GM18858 (cell line): Measurements from ENCODE around the gene CCDC33.
"Not testable (repeated sequence)": the region's sequence is repeated elsewhere in the genome, so short reads cannot be mapped to it uniquely, and the experiment has no call there.

ENCODE experiments used
- ATAC-seq: cut with Tn5 transposase; IDR thresholded peaks from one replicate; pipeline ENCODE4 v1.9.1; 2021; ENCODE audit not compliant: unreplicated experiment

The CCDC33 gene

DNA sequence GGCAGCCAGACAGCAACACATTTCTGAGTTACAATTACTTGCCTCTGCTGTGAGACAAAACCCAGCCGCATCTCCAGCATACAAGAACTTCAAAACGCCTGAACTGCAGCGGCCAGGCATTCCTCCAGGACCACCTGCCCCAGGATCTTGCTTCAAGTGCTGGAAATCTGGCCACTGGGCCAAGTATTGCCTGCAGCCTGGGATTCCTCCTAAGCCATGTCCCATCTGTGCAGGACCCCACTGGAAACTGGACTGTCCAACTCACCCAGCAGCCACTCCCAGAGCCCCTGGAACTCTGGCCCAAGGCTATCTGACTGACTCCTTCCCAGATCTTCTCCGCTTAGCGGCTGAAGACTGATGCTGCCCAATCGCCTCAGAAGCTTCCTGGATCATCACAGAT is 119.9 kb downstream of the CCDC33 start:
- ATAC-seq = not testable (repeated sequence)

DNA sequence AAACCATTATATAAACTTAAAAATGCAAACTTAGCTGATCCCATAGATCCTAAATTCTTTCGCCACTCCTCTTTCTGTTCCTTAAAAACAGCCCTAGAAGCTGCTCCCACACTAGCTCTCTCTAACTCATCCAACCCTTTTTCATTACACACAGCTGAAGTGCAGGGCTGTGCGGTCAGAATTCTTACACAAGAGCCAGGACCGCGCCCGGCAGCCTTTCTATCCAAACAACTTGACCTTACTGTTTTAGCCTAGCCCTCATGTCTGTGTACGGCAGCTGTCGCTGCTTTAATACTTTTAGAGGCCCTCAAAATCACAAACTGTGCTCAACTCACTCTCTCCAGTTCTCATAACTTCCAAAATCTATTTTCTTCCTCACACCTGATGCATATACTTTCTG is 121.4 kb downstream of the CCDC33 start:
- ATAC-seq = not testable (repeated sequence)

DNA sequence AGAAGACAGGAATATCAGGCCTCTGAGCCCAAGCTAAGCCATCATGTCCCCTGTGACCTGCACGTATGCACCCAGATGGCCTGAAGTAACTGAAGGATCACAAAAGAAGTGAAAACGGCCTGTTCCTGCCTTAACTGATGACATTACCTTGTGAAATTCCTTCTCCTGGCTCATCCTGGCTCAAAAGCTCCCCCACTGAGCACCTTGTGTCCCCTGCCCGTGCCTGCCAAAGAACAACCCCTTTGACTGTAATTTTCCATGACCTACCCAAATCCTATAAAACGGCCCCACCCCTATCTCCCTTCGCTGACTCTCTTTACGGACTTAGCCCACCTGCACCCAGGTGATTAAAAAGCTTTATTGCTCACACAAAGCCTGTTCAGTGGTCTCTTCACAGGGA is 123.2 kb downstream of the CCDC33 start:
- not testable (repeated sequence) for ATAC-seq

- not testable (repeated sequence) for ATAC-seq
Observed at GRCh38 chr15:74360855-74361254, 124.7 kb downstream of the CCDC33 start.

DNA sequence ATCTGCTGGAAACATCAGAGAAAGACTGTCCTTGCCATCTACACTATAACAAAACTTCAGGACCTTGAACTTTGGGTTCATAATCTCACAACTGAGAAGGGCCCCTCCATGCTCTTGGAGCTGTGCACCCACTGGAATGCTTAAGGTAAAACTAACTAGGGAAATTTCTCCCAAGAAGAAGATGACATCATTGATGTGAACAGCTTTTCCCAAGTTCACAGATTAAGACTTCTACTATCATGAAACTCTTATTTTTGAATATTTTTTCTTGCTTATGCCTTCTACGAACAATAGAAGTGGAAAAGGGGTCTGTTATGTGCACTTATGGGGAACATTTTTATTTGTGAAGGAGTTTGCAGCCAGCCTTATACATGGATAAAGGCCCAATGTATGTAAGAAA is 126.4 kb downstream of the CCDC33 start:
- ATAC-seq = no peak

DNA sequence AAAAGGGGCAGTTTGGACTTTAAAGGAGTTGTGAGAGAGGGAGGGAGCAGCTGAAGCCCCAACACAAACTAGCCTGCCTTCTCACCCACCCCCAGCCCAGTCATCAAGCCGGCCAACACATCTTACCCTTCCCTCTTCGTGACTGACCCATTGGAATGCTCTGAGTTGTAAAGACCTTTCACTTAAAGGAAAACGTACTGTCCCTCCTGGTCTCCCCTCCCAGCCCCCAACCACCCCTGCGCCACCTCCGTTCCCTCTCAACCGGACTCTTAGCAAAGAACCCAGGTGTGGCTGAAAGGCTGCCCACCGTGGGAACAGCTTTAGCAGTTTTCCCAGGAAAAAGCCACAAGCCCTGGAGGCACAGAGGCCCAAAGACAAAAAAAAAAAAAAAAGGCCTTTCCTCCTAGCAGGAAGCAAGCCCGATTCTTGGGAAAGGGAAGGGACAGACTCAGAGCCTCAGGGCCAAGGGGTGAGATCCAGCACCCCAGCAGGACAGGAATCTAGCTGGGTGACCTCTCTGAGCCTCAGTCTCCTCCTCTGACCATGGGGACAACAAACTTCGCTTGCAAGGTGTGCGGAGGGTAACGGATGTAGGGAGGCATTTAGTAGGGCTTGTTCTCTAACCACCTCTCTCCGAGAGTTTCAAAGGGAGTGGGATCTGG is 128.9 kb downstream of the CCDC33 start:
- ATAC-seq = no peak

DNA sequence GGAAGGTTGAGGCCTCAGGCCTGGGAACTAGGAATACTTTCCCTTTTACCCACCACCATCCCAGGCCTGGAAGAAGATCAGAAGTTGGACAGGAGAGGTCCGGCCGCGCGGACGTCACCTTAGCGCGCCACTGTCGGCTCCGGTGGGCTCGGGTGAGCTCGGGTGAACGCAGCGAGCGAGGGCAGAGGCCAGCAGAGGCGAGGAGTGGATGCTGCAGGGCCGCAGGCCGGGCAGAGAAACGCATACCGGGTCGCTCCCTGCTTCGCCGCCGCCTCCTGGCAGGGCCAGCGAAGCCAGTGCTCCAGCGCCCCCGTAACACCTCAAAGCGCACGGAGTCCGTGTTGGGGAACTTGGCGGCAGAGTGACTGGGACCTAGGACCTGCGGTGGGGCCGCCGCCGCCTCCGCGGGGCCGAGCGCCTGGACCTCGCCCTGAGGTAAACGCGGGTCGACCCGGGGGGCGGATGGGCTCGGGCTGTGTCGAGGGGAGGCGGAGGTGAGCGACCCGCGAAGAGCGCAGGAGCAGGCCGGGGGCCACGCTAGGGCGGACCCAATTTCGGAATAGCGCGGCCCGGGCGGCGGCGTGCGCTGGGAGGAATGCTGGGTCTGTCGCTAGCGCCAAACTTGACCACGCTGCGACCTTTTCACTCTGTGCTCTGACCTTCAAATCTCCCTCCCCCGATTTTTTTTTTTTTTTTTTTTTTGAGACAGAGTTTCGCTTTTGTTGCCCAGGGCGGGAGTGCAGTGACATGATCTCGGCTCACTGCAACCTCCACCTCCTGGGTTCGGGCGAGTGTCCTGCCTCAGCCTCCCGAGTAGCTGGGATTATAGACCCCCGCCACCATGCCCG is 129.7 kb downstream of the CCDC33 start:
- ATAC-seq = no peak

DNA sequence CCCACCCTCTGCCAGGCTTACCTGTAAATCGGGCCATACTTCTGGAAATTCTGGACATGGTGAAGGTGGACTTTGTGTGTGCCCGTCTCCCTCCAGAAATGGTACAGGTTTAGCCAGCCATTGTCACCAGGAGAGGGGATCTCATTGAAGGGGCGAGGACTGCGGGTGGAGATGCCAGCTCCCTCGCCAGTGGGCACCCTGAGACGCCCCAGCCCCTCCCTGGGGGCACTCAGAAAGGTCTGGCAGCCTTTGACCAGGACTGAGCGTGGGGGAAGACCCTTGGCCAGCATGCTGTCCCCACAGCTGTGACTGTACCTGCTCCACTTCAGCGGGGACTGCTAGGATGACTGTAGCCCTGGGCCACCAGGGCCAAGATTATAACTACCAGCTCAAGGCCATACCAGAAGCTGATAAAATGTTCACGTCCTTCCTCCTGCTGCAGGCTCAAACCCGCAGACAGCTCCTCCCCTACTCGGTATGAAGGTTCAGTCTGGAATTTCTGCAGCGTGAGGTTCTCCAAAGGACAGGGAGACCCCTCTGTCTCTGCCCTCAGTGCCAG is 131.2 kb downstream of the CCDC33 start, which contains the start of gene CYP11A1:
CYP11A1 (minus strand) TSS at position 351 of the 559 bp plus-strand sequence; CDS start at position 290, 61 bp downstream.
- ATAC-seq = no peak

DNA sequence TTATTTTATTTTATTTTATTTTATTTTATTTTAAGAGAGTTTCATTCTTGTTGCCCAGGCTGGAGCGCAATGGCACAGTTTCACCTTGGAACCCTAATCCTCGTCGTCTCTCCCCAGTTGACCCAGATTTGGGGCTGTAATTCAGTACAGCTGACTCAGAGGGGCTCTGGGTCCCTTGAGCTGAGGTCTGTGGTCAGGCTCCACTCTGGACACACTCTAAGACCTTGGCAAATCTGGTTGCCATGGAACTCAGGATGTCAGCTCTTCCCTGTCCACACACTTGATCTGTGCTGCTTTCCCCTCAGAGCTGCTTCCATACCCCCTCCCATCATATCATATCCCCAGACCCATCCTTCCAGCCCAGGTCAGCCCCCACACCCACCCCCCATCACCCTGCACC is 132.0 kb downstream of the CCDC33 start:
- no peak for ATAC-seq

GRCh38 chr15:74369084-74369745 is 133.1 kb downstream of the CCDC33 start:
- ATAC-seq = no peak

DNA sequence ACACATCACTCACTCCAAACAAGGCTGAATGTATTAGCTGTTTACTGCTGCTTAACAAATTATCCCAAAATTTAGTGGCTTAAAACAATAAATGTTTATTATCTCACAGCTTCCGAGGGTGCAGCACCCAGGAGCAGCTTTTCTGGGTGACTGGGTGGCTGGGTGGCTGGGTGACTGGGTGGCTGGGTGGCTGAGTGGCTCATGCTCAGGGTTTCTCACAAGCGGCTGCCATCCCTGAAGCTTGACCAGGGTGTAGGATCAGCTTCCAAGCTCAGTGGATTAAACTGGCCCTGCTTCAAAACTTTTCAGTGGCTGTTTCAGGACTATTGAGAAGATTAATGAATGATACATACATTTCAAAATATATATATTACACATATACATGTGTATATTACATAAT is 133.6 kb downstream of the CCDC33 start:
- no peak for ATAC-seq

GRCh38 chr15:74370471-74370870 is 134.3 kb downstream of the CCDC33 start:
- ATAC-seq = no peak

GRCh38 chr15:74373056-74373650 is 137.0 kb downstream of the CCDC33 start:
- no peak for ATAC-seq

DNA sequence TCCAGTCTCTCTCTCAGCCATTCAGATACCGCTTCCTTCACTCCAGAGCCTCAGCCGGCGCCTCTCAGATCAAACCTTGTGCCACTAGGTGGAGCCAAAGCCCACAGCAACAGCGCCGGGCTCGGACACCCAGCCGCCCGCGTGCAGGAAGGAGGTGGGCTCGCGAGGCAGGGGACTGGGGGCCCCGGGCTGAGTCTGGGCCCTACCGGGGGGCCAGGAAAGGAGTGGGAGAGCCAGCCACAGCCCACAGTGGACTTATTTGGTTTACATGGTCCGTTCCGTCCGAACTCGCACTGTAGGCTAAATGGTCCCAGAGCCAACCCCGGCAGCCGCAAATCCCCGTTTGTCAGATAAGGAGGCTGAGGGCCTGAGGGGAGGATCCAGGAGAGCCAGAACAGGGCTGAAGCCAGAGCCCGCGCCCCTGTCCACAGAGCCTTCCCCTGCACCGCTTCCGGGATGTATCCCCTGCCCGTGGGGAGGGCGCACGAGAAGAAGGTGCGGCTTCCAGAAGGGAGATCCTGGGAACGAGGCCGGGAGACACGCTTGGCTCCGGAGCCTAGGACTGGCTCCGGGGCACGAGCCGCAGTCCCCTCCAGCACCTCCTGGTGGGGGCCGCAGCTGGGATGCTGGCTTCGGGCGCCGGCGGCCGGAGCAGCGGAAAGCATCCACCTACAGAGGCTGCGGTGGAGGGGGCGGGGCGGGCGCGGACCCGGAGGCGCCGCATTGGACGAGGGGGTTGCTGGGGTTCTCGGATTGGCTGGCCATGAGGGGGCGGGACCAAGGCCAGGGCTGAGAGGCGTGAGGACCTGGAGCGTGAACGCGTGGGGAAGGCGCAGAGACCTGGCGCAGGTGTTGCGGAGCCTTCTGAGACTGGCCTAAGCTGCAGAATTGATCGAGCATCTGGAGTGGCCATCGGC is 137.9 kb downstream of the CCDC33 start:
- ATAC-seq = peak; percentile 45

DNA sequence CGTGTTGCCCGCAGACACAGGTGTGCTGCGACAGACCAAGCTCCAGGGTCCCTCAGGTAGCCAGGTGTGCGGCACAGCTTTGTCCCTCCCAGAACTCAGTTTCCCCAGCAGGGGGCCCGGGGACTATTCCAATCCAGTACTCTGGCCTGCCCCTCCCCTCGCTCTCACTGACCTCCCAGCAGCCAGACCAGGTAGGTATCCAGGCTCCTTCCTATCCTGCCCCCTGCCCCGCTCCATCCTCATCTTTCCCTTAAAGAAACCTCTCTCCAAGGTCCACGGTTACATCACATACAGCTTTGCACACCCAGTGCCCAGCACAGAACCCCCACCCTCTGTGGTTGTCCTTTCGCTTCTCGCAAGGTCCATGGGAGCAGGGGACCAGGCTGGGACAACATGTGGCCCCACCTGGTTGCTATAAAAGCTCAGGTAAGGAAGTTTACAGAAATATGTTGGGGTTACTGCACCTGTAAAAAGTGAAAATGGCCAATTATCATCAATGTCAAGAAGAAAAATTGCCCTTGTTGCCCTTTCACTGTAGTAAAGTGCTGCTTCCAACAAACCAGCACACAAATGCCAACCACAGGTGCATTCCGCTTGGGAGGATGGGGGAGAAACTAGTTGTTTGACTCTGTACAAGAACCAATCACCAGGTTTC is 138.6 kb downstream of the CCDC33 start:
- no peak for ATAC-seq

GRCh38 chr15:74375303-74375693 is 139.2 kb downstream of the CCDC33 start:
- no peak for ATAC-seq

- ATAC-seq = no peak
Observed at GRCh38 chr15:74376226-74376625, 140.1 kb downstream of the CCDC33 start.

DNA sequence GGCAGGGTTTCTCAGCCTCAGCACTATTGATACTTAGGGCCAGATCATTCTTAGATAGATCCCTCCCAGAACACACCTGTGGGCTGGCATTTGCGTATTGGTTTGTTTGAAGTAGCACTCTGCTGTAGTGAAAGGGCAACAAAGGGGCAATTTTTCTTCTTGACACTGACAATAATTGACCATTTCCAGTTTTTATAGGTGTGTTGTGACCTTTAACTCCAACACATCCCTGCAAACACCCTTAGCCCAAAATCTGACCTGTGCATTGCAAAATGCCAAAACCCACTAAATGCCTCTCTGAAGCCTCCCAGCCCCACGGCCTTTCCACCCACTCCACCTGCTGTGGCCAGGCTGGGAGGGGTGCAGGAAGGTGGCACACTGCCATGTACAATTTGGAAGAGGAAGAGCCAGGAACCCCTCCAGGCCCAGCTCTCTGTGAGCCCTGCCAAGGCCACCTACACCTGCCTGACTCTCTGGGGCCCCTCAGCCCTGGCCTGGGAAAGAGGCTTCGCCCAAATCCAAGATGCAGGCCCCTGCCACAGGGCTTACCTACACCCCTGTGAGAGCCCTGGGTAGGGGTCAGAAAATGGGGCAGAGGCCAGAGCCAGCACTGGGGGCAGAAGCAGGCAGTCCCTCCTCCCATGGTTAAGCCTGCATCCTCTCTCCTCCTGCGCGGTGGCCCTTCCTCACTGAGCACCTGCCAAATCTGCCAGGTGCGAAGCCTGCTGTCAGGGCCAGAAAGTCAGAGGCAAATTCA is 140.9 kb downstream of the CCDC33 start:
- ATAC-seq = no peak
